AG09309 (cell line): Measurements from ENCODE around the gene TTLL13.
A peak's percentile ranks its signal among the peaks of the same experiment; 100 is the strongest.

Experiments
- DNase-seq: peaks from one replicate; pipeline ENCODE4 v3.0.0-alpha.2; 2010; ENCODE audit warnings: low read depth
- H3K4me3 ChIP-seq: 2 replicates; pipeline ENCODE4 v1.5.1; 2011; ENCODE audit warnings: mild to moderate bottlenecking, low read depth, low read length, moderate library complexity; ENCODE audit not compliant: control insufficient read depth
- CTCF ChIP-seq: IDR thresholded peaks from 2 replicates; pipeline ENCODE4 v1.5.1; 2011; ENCODE audit warnings: mild to moderate bottlenecking, low read depth, low read length, inconsistent platforms; ENCODE audit not compliant: insufficient read depth, control insufficient read depth; ENCODE audit errors: missing control alignments

Gene TTLL13

DNA sequence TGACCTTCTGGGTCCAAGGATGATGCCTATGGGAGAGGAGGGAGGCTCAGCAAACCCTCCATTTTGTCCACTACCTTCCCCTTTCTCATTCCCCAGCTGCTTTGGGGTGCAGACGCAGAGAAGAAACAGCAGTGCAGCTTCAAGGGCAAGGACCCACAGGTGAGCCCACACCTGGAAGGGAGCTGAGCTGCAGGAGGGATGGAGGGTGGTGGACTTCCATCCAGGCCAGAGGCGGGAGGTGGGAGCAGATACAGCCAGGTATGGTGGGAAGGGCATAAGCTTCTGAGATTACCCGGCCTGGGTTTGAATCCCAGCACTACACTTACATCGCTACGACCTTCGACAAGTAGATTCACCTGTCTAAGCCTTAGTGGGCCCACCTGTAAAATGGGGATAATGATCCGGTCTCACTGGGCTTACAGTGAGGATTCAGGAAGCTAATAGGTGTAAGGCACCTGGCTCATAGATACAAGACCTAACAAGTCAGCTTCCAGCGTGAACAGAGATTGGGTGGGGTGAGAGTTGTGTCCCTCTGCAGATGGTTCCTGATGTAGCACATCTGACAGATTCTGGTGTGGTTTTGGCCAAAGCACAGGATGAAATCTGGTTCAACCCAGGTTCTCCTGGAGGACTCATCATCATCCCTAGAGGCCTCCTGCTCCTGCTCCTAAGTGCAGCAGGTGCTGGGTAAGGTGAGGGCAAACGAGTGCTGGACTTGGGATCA lies 31.5 kb upstream of the TTLL13 start:
- no peak for DNase-seq
- TF ChIP-seq CTCF, result no peak
- H3K4me3 ChIP-seq, result no peak overlapping the region

DNA sequence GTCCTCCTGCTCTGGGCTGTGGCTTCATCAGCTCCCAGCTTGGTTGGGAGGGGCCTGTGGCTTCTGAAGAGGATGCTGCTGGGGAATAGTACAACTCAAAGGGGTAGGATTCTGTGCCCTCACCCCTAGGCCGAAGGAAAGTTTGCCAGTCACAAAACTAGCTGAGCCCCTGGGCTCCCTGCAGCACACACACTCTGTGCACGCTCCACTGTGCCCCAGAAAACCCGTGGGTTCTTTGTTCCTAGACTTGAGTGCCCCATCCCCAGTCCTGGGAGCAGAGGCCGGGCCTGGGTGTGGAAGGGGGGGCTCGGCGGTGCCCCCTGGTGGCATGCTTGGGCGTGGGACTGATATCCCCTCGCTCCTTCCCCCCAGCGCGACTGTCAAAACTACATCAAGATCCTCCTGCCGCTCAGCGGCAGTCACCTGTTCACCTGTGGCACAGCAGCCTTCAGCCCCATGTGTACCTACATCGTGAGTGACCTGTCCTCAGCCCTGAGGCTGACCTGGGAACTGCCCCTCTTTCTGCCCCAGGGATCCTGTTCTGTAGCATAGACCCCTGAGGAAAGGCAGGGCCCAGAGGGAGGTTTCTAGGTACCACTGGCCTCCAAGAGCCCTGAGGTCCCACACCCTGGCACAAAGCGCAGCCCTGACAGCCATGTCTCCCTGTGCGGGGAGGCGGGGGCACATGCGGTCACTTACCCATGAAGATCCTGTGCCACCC lies 29.8 kb upstream of the TTLL13 start:
- no peak overlapping the region for H3K4me3 ChIP-seq
- TF ChIP-seq CTCF, result peak; percentile 78
- no peak for DNase-seq

DNA sequence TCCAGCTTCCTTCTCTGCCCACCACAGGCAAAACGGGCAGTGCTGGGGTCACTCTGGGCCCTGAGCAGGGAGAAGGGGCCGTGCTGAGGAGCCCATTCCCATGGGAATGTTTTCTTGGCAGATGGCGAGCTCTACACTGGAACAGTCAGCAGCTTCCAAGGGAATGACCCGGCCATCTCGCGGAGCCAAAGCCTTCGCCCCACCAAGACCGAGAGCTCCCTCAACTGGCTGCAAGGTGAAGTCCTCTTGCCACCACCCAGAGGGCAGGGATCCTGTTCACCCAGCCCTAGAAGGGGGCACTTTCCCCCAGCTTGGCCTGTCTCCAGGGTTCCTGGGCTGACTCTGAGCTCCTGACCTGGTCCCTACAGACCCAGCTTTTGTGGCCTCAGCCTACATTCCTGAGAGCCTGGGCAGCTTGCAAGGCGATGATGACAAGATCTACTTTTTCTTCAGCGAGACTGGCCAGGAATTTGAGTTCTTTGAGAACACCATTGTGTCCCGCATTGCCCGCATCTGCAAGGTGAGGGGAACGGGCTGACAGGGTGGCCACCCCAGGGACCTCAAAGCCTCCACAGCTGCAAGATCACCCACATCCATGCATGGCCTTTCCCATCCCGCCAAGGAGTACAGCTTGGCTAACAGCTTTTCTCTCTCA lies 28.0 kb upstream of the TTLL13 start:
- no peak overlapping the region for H3K4me3 ChIP-seq
- TF ChIP-seq CTCF, result peak; percentile 90
- DNase-seq, result peak; percentile 57

- H3K4me3 ChIP-seq, result no peak overlapping the region
- no peak for DNase-seq
- TF ChIP-seq CTCF, result no peak
Measured at GRCh38 chr15:90222547-90222946, 26.8 kb upstream of the TTLL13 start.

DNA sequence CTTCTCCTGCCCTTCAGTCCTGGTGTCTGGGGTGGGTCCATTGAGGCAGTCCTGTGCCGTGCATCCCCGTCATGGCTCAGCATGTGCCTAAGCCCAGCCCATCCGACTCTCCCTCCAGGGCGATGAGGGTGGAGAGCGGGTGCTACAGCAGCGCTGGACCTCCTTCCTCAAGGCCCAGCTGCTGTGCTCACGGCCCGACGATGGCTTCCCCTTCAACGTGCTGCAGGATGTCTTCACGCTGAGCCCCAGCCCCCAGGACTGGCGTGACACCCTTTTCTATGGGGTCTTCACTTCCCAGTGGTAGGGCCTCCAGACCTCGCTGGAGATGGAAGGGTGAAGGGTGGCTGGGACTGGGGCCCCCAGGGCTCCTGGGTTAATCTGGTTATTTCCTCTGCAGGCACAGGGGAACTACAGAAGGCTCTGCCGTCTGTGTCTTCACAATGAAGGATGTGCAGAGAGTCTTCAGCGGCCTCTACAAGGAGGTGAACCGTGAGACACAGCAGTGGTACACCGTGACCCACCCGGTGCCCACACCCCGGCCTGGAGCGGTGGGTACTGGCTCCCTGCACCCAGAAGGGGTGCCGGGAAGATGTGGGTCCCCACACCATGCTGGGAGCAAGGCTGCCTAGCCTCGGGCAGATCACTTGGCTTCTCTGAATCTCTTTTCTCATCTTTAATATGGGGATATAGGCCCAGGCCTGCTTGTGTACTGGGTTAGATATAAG lies 25.8 kb upstream of the TTLL13 start:
- no peak for TF ChIP-seq CTCF
- no peak overlapping the region for H3K4me3 ChIP-seq
- no peak for DNase-seq

DNA sequence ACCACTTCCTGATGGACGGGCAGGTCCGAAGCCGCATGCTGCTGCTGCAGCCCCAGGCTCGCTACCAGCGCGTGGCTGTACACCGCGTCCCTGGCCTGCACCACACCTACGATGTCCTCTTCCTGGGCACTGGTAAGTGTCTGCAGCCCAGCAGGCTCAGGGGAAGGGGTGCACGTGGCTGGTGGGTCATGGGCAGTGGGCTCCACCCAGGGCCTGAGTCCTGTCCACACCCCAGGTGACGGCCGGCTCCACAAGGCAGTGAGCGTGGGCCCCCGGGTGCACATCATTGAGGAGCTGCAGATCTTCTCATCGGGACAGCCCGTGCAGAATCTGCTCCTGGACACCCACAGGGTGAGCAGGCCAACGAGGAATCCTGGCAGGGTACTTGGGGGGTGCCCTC lies 24.3 kb upstream of the TTLL13 start:
- no peak overlapping the region for H3K4me3 ChIP-seq
- no peak for DNase-seq
- no peak for TF ChIP-seq CTCF
